ENCODE results near the gene PKNOX2.

The PKNOX2 gene

DNA sequence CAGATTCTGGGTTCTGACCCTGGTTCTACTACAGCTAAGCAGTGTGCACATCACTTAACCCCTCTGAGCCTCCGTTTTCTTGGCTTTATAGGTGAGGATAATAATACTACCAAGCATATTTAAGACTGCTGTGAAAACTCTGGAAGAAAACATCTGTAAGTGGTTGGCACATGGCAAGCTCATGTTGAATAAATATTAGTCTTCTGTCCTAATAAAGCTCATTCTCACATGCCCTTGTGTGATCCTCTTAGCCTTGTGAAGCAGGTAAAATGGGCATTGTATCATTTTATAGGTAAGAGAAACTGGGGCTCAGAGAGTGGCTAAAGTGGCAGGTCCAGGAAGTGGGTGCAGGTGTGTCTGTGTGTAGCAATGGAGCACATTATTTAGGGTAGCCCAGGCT is 8.5 kb downstream of the PKNOX2 start:
- DNase-seq (ENCODE audit: low read depth), result no peak

DNA sequence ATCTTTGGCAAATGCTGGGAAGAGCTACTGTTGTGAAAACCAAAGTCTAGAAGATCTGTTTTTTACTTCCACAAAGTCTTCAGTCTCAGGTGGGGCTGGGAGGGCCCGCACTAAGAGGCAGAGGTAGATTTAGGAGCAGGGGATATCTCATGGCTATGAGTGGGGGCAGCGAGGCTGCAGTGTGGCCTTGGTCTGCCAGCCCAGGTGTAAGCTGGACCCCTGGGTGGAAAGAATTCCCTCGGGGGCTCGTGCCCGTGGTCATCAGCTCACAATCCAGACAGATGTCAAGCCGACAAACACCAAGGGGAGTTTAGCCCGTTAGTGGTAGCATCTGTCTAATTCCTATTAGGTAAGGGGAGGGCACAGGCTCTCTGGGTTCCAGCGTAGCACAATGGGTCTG is 9.0 kb downstream of the PKNOX2 start:
- no peak for DNase-seq (ENCODE audit: low read depth)

DNA sequence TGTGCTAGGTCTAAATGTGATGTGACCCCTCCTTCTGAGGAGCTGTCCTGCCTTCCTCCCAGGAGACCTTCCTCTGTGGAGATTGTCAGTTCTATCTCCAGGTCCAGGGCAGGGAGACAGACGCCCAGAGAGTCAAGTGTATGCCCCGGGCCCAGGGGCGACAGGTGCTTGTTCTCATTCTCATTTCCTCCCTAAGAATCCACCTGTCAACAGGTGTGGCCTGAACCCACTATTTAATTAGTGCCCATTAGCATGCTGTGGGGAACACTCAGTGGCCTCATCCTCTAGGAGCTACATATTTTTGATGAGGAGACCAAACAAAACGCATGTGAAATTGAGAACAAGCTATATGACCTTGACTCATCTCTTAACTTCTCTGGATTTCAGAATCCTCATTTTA is 9.5 kb downstream of the PKNOX2 start:
- no peak for DNase-seq (ENCODE audit: low read depth)

DNA sequence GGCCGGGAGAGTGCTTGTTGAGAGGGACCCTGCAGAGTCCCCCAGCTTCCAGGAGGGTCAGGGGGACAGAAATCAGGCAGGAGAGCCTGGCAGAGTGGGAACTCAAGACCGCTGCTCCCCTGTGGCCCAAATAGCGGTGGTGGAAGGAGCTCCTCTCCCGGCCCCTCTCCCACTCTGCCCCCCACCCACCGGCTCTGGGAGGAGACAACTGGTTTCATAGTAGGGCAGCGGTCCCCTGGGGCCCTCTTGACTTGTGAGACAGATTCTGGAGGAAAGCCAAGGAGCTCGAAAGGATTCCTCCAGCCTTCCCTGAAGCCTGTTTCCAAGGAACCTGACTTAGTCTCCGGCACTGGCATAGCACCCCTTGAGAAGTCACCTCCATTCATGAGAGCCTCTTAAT is 10.1 kb downstream of the PKNOX2 start:
- no peak for DNase-seq (ENCODE audit: low read depth)

- DNase-seq (ENCODE audit: low read depth), result no peak
Measured at GRCh38 chr11:125175166-125175565, 10.6 kb downstream of the PKNOX2 start.

- no peak for DNase-seq (ENCODE audit: low read depth)
Measured at GRCh38 chr11:125175896-125176575, 11.5 kb downstream of the PKNOX2 start.

DNA sequence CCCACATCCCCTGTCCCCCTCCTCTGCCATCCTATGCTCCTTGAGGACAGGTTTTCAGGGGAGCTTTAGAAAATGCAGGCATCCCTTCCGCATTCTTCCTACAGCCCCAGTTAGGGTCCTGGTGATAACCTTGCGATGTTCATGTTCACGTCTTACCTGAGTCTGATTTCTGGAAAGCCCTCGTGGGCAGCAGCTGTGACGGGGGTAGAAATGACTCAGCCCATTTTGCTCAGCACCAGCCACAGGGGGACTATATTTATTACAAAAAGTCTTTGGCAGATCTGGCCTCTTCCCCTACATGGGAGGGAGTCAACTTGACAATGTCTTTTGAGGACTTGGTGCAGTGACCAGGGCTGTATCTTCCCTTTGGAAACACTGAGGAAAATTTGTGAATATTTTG is 12.3 kb downstream of the PKNOX2 start:
- no peak for DNase-seq (ENCODE audit: low read depth)

DNA sequence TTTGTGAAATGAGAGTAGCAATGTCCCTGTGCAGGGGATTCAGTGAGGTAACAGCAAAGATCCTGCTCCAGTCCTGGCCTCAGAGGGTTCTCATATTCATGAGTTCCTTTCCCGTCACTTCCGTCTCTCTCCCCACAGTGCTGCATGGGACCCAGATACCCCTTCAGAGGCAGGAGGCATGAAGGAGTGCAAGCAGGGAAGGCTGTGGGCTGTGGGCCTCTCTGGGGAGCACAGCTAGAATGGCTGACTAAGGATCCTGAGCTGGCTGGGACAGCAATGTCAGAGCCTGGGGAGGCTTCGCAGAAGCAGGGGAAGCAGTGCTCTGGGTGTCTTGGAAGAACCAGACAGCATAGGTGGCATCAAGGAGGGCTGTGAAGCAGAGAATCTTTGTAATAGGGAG is 13.0 kb downstream of the PKNOX2 start:
- no peak for DNase-seq (ENCODE audit: low read depth)

- DNase-seq (ENCODE audit: low read depth), result no peak
Measured at GRCh38 chr11:125179346-125179745, 14.8 kb downstream of the PKNOX2 start.

- no peak for DNase-seq (ENCODE audit: low read depth)
Measured at GRCh38 chr11:125179895-125180294, 15.3 kb downstream of the PKNOX2 start.

GRCh38 chr11:125180413-125181305 is 16.1 kb downstream of the PKNOX2 start:
- DNase-seq (ENCODE audit: low read depth), result no peak

DNA sequence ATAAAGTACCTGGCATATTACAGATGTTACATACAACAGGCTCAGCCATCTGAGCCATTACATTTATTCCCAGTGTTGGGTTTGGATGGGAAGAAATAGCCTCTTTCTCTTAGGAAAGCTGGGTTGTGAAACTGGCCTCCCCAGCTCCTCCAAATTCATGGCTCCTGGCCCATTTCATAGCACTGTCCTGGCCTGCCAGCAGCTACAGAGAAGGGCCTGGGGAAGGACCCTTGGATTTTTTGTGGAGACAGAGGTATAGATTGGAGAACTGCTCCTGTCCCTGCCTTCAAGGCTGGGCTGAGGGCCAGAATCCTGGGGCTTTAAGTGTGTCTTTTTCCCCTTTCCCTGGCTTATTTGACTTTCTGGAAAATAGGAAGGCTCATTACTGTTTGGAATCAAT is 18.0 kb downstream of the PKNOX2 start:
- DNase-seq (ENCODE audit: low read depth), result no peak

DNA sequence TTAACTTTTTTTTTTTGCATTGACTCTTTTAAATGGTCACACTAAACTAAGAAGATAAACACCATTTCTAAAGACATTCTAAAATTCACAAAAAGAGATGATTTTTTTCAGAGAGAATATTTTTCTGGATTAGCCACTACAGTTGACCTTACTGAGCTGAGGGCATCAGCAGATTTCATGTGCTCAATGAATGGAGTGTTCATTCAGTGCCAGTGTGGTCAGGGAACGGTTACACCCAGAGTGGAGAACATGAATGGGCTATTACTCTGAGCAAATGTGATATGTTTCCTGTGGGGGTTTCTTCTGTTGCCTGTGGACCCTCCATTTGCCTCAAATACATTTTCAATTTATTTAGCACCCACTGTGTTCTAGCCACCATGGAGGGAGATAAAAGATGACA is 19.1 kb downstream of the PKNOX2 start:
- DNase-seq (ENCODE audit: low read depth), result no peak

DNA sequence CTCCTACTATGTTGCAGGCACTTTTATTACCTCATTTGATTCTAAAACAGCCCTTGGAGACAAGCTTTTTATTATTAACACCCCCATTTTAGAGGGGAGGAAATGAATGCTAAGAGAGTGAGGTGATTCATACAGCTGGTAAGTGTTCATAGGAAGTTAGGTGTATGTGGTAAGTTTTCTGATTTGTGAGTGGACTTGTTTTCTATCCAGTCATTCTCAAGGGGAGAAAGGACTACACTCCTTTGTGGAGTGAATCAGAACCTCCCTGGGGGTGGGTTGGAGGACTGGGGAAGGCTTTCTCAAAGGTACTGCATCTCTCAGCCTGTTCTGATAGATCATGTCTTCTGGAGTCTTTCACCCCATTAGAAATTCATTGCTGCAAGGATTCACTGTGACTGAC is 23.5 kb downstream of the PKNOX2 start:
- DNase-seq (ENCODE audit: low read depth), result no peak

GRCh38 chr11:125190566-125190965 is 26.0 kb downstream of the PKNOX2 start:
- no peak for DNase-seq (ENCODE audit: low read depth)

GRCh38 chr11:125192183-125192582 is 27.6 kb downstream of the PKNOX2 start:
- DNase-seq (ENCODE audit: low read depth), result no peak

- no peak for DNase-seq (ENCODE audit: low read depth)
Measured at GRCh38 chr11:125192717-125193415, 28.3 kb downstream of the PKNOX2 start.

GRCh38 chr11:125193416-125193726 is 28.8 kb downstream of the PKNOX2 start:
- no peak for DNase-seq (ENCODE audit: low read depth)

- no peak for DNase-seq (ENCODE audit: low read depth)
Measured at GRCh38 chr11:125193841-125194240, 29.3 kb downstream of the PKNOX2 start.

GRCh38 chr11:125199915-125200314 is 35.4 kb downstream of the PKNOX2 start:
- DNase-seq (ENCODE audit: low read depth), result no peak

- no peak for DNase-seq (ENCODE audit: low read depth)
Measured at GRCh38 chr11:125200441-125200840, 35.9 kb downstream of the PKNOX2 start.

GRCh38 chr11:125201525-125202141 is 37.1 kb downstream of the PKNOX2 start:
- no peak for DNase-seq (ENCODE audit: low read depth)

Measured in activated T-helper 1 cell treated with Interleukin-2 at 50 U/mL for 16 hours (primary cell).